HepG2 (cell line): ENCODE results near the gene GLE1. TPM values are rescaled to one million over a fixed set of nuclear protein-coding genes. Genes with fewer than 3 reads are reported as not detected.

Experiments
- HOXA9 ChIP-seq: sonication (generic); formaldehyde crosslinking; IDR thresholded peaks from 2 replicates; pipeline ENCODE4 v1.8.1; 2022; ENCODE audit warnings: missing genetic modification reagents, mild to moderate bottlenecking, moderate library complexity, borderline replicate concordance
- KMT2B ChIP-seq: IDR thresholded peaks from 2 replicates; pipeline ENCODE4 v1.6.1; 2016; ENCODE audit warnings: missing genetic modification reagents, missing compliant biosample characterization
- MED1 ChIP-seq: sonication (generic); formaldehyde crosslinking; IDR thresholded peaks from 2 replicates; pipeline ENCODE4 v1.4.0; 2020; ENCODE audit warnings: missing genetic modification reagents
- PHF20 ChIP-seq: sonication (generic); formaldehyde crosslinking; IDR thresholded peaks from 2 replicates; pipeline ENCODE4 v1.5.0; 2020; ENCODE audit warnings: mild to moderate bottlenecking, missing genetic modification reagents
- RAD21 ChIP-seq: fragments of 450-650 bp; formaldehyde crosslinking; IDR thresholded peaks from 2 replicates; pipeline ENCODE4 v1.5.0; 2020; ENCODE audit warnings: mild to moderate bottlenecking
- RERE ChIP-seq: IDR thresholded peaks from 2 replicates; pipeline ENCODE4 v1.6.1; 2016; ENCODE audit warnings: low read depth, missing genetic modification reagents, missing compliant biosample characterization
- SCMH1 ChIP-seq: sonication (generic); formaldehyde crosslinking; IDR thresholded peaks from 2 replicates; pipeline ENCODE4 v1.9.0; 2021; ENCODE audit warnings: missing genetic modification reagents, mild to moderate bottlenecking, borderline replicate concordance
- SOX13 ChIP-seq, 3 experiments: fragments of 450-650 bp in 1 of 3; sonication (generic) in 1 of 3; formaldehyde crosslinking in 1 of 3; IDR thresholded peaks in 2 of 3; conservative IDR thresholded peaks in 1 of 3; 2 replicates each; pipeline versions ENCODE4 v1.5.0 to v1.6.1; 2016 to 2020; ENCODE audit warnings: antibody characterized with exemption in 1 of 3, mild to moderate bottlenecking in 1 of 3, missing compliant biosample characterization in 1 of 3, missing genetic modification reagents in 1 of 3, moderate library complexity in 1 of 3
- TOPORS ChIP-seq: sonication (generic); formaldehyde crosslinking; IDR thresholded peaks from 2 replicates; pipeline ENCODE4 v1.8.0; 2023; ENCODE audit warnings: mild to moderate bottlenecking, missing genetic modification reagents
- ZNF282 ChIP-seq: fragments of 450-650 bp; IDR thresholded peaks from 2 replicates; pipeline ENCODE4 v1.6.1; 2018; ENCODE audit not compliant: partially characterized antibody
- ZNF572 ChIP-seq: sonication (generic); formaldehyde crosslinking; IDR thresholded peaks from 2 replicates; pipeline ENCODE4 v1.5.1; 2020; ENCODE audit warnings: mild to moderate bottlenecking, missing genetic modification reagents
- ZNF577 ChIP-seq: sonication (generic); formaldehyde crosslinking; IDR thresholded peaks from 2 replicates; pipeline ENCODE4 v1.4.0; 2020; ENCODE audit warnings: mild to moderate bottlenecking, low read depth, missing genetic modification reagents, borderline replicate concordance
- ZNF7 ChIP-seq: IDR thresholded peaks from 2 replicates; pipeline ENCODE4 v1.6.1; 2016; ENCODE audit warnings: missing biosample characterization, missing genetic modification reagents
- ZNF747 ChIP-seq: sonication (generic); formaldehyde crosslinking; IDR thresholded peaks from 2 replicates; pipeline ENCODE4 v1.8.1; 2023; ENCODE audit warnings: missing genetic modification reagents, mild to moderate bottlenecking, borderline replicate concordance
- polyA plus RNA-seq, 8 experiments: library from polyadenylated mRNA; depleted of rRNA in 3 of 8; stranded (reverse) in 7 of 8; unstranded in 1 of 8; fragments of >200 nt; fragmentation: Illumina TruSeq in 4 of 8; extraction: Trizol in 4 of 8; gene quantifications; 2 replicates each; pipeline versions ENCODE4 v1.2.1 to v1.2.3, GENCODE V29; 2011 to 2016; ENCODE audit warnings: low read depth in 4 of 8, missing spikeins in 1 of 8, mixed read lengths in 1 of 8; ENCODE audit not compliant: insufficient read depth in 1 of 8
- total RNA-seq, 5 experiments: library from RNA; depleted of rRNA; stranded (reverse); fragments of >200 nt; fragmentation: Illumina TruSeq; extraction: Trizol; gene quantifications; 2 replicates each; pipeline ENCODE4 v1.2.3, GENCODE V29; 2016; ENCODE audit warnings: low read depth in 1 of 5
- TF ChIP-seq, protein P1 (sequence below): sonication (generic); formaldehyde crosslinking; IDR thresholded peaks from 2 replicates; pipeline ENCODE4 v1.4.0; 2020; ENCODE audit warnings: mild to moderate bottlenecking, missing genetic modification reagents, borderline replicate concordance
- TF ChIP-seq, protein P2 (sequence below): fragments of 450-650 bp; IDR thresholded peaks from 2 replicates; pipeline ENCODE4 v1.6.1; 2016

The GLE1 gene
- total and polyA plus RNA-seq, 2 of the 13 experiments (the other 11 are each of a cell fraction or from before 2014, with no cell fraction given) = 14.7 to 28.8 TPM

- 0 out of 2 replicates have a peak, but pooled peaks have one; percentile 45 for TF ChIP-seq ZNF572 (CRISPR knock-in tag)
- TF ChIP-seq HOXA9 (CRISPR knock-in tag) = no peak
- no peak for TF ChIP-seq ZNF577
- TF ChIP-seq SOX13 (IDR thresholded peaks at IDR 0.05) = no peak; the same call in 1 of the 2 replicates
- peak in 1 of 2 experiments; percentile 42; a peak in 2 of 4 replicates for TF ChIP-seq SOX13 (CRISPR knock-in tag; conservative IDR thresholded peaks at IDR 0.05 in 1 of 2, IDR thresholded peaks at IDR 0.05 in 1 of 2)
- TF ChIP-seq PHF20 (CRISPR knock-in tag) = peak; percentile 89
- no peak for TF ChIP-seq ZNF282
- TF ChIP-seq, protein P1, sequence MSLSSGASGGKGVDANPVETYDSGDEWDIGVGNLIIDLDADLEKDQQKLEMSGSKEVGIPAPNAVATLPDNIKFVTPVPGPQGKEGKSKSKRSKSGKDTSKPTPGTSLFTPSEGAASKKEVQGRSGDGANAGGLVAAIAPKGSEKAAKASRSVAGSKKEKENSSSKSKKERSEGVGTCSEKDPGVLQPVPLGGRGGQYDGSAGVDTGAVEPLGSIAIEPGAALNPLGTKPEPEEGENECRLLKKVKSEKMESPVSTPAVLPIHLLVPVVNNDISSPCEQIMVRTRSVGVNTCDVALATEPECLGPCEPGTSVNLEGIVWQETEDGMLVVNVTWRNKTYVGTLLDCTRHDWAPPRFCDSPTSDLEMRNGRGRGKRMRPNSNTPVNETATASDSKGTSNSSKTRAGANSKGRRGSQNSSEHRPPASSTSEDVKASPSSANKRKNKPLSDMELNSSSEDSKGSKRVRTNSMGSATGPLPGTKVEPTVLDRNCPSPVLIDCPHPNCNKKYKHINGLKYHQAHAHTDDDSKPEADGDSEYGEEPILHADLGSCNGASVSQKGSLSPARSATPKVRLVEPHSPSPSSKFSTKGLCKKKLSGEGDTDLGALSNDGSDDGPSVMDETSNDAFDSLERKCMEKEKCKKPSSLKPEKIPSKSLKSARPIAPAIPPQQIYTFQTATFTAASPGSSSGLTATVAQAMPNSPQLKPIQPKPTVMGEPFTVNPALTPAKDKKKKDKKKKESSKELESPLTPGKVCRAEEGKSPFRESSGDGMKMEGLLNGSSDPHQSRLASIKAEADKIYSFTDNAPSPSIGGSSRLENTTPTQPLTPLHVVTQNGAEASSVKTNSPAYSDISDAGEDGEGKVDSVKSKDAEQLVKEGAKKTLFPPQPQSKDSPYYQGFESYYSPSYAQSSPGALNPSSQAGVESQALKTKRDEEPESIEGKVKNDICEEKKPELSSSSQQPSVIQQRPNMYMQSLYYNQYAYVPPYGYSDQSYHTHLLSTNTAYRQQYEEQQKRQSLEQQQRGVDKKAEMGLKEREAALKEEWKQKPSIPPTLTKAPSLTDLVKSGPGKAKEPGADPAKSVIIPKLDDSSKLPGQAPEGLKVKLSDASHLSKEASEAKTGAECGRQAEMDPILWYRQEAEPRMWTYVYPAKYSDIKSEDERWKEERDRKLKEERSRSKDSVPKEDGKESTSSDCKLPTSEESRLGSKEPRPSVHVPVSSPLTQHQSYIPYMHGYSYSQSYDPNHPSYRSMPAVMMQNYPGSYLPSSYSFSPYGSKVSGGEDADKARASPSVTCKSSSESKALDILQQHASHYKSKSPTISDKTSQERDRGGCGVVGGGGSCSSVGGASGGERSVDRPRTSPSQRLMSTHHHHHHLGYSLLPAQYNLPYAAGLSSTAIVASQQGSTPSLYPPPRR (CRISPR knock-in tag) = peak; percentile 14; the same call in 1 of the 2 replicates
- TF ChIP-seq KMT2B (CRISPR knock-in tag) = peak; percentile 85
- TF ChIP-seq RAD21 (CRISPR knock-in tag) = 0 out of 2 replicates have a peak, but pooled peaks have one; percentile 26
- TF ChIP-seq SCMH1 (CRISPR knock-in tag) = no peak
- TF ChIP-seq TOPORS (CRISPR knock-in tag) = no peak
- TF ChIP-seq RERE (CRISPR knock-in tag) = no peak
- TF ChIP-seq, protein P2, sequence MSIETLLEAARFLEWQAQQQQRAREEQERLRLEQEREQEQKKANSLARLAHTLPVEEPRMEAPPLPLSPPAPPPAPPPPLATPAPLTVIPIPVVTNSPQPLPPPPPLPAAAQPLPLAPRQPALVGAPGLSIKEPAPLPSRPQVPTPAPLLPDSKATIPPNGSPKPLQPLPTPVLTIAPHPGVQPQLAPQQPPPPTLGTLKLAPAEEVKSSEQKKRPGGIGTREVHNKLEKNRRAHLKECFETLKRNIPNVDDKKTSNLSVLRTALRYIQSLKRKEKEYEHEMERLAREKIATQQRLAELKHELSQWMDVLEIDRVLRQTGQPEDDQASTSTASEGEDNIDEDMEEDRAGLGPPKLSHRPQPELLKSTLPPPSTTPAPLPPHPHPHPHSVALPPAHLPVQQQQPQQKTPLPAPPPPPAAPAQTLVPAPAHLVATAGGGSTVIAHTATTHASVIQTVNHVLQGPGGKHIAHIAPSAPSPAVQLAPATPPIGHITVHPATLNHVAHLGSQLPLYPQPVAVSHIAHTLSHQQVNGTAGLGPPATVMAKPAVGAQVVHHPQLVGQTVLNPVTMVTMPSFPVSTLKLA = no peak
- peak; percentile 41; the same call in 1 of the 2 replicates for TF ChIP-seq MED1
- no peak for TF ChIP-seq ZNF7 (CRISPR knock-in tag)
- TF ChIP-seq ZNF747 (CRISPR knock-in tag) = no peak; the same call in 1 of the 2 replicates
These were observed at the start of gene GLE1 (continued) for GRCh38 chr9:128504485-128505413.
